ENCODE data around the gene NRCAM. TPM values are rescaled to one million over a fixed set of nuclear protein-coding genes. Genes with fewer than 3 reads are reported as not detected.

NRCAM gene
- polyA plus RNA-seq, 4 donors = 2.8 to 24.1 (median 19.4) TPM

GRCh38 chr7:108227366-108227765 lies 228.9 kb downstream of the NRCAM start:
- DNase-seq (ENCODE audit: low read depth in 4 of 4, low spot score in 3 of 4) = no peak

GRCh38 chr7:108226816-108227299 lies 229.4 kb downstream of the NRCAM start:
- DNase-seq (ENCODE audit: low read depth in 4 of 4, low spot score in 3 of 4) = no peak

GRCh38 chr7:108225531-108226181 lies 230.6 kb downstream of the NRCAM start:
- no peak for DNase-seq (ENCODE audit: low read depth in 4 of 4, low spot score in 3 of 4)

GRCh38 chr7:108224387-108224786 lies 231.8 kb downstream of the NRCAM start:
- no peak for DNase-seq (ENCODE audit: low read depth in 4 of 4, low spot score in 3 of 4)

- DNase-seq (ENCODE audit: low read depth in 4 of 4, low spot score in 3 of 4) = no peak
Measured at GRCh38 chr7:108222236-108222892, 233.9 kb downstream of the NRCAM start.

- DNase-seq (ENCODE audit: low read depth in 4 of 4, low spot score in 3 of 4) = no peak
Measured at GRCh38 chr7:108211382-108212201, 244.6 kb downstream of the NRCAM start.

GRCh38 chr7:108210796-108211195 lies 245.4 kb downstream of the NRCAM start:
- DNase-seq (ENCODE audit: low read depth in 4 of 4, low spot score in 3 of 4) = no peak

- DNase-seq (ENCODE audit: low read depth in 4 of 4, low spot score in 3 of 4) = no peak
Measured at GRCh38 chr7:108205311-108205710, 250.9 kb downstream of the NRCAM start.

- no peak for DNase-seq (ENCODE audit: low read depth in 4 of 4, low spot score in 3 of 4)
Measured at GRCh38 chr7:108204281-108204796, 251.9 kb downstream of the NRCAM start.

- DNase-seq (ENCODE audit: low read depth in 4 of 4, low spot score in 3 of 4) = no peak
Measured at GRCh38 chr7:108203537-108203936, 252.7 kb downstream of the NRCAM start.

GRCh38 chr7:108202743-108203142 lies 253.5 kb downstream of the NRCAM start:
- no peak for DNase-seq (ENCODE audit: low read depth in 4 of 4, low spot score in 3 of 4)

GRCh38 chr7:108201766-108202165 lies 254.5 kb downstream of the NRCAM start:
- DNase-seq (ENCODE audit: low read depth in 4 of 4, low spot score in 3 of 4) = no peak

- no peak for DNase-seq (ENCODE audit: low read depth in 4 of 4, low spot score in 3 of 4)
Measured at GRCh38 chr7:108200326-108200725, 255.9 kb downstream of the NRCAM start.

GRCh38 chr7:108197371-108198091 lies 258.7 kb downstream of the NRCAM start:
- no peak for DNase-seq (ENCODE audit: low read depth in 4 of 4, low spot score in 3 of 4)

- DNase-seq (ENCODE audit: low read depth in 4 of 4, low spot score in 3 of 4) = no peak
Measured at GRCh38 chr7:108196004-108196403, 260.2 kb downstream of the NRCAM start.

- peak in 1 of 4 donors; percentile 20 for DNase-seq (ENCODE audit: low read depth in 4 of 4, low spot score in 3 of 4)
Measured at GRCh38 chr7:108193594-108194498, 262.4 kb downstream of the NRCAM start.

GRCh38 chr7:108190891-108191290 lies 265.3 kb downstream of the NRCAM start:
- DNase-seq (ENCODE audit: low read depth in 4 of 4, low spot score in 3 of 4) = no peak

- DNase-seq (ENCODE audit: low read depth in 4 of 4, low spot score in 3 of 4) = no peak
Measured at GRCh38 chr7:108189733-108190388, 266.4 kb downstream of the NRCAM start.

- no peak for DNase-seq (ENCODE audit: low read depth in 4 of 4, low spot score in 3 of 4)
Measured at GRCh38 chr7:108188724-108189123, 267.5 kb downstream of the NRCAM start.
